Activated CD8-positive, alpha-beta memory T cell treated with anti-CD3 and anti-CD28 coated beads, Interleukin-2, amount 50 U/mL, for 1 hour (primary cell): Measurements from ENCODE around the gene PLPPR1.
"Not testable (repeated sequence)": the region's sequence is repeated elsewhere in the genome, so short reads cannot be mapped to it uniquely, and the experiment has no call there.

ENCODE experiments used
- DNase-seq: peaks from one replicate; pipeline ENCODE4 v3.0.0-alpha.2; 2020; ENCODE audit errors: extremely low read depth

Gene PLPPR1

GRCh38 chr9:101291043-101291442, 262.5 kb downstream of the PLPPR1 start:
- not testable (repeated sequence) for DNase-seq

- no peak for DNase-seq
Observed at GRCh38 chr9:101299901-101300300, 271.4 kb downstream of the PLPPR1 start.

DNA sequence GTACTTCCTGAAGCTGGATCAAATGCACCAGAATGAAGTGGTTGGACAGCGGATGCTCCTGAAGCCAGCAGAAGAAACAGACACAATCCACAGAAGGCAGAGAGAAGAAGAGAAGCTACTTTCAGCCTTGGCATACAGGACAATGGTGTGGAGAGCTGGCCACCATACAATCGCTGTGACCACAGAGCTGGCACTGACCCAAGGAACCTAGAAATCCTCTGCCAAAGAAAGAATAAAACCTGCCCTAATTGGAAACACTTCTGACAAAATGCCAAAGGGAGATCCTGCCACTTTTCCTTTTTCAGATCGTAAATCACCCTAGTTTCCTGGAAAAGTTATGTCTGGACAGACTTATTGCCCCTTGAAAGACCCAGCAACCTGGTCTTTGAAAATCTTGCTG, 278.5 kb downstream of the PLPPR1 start:
- DNase-seq, result no peak

DNA sequence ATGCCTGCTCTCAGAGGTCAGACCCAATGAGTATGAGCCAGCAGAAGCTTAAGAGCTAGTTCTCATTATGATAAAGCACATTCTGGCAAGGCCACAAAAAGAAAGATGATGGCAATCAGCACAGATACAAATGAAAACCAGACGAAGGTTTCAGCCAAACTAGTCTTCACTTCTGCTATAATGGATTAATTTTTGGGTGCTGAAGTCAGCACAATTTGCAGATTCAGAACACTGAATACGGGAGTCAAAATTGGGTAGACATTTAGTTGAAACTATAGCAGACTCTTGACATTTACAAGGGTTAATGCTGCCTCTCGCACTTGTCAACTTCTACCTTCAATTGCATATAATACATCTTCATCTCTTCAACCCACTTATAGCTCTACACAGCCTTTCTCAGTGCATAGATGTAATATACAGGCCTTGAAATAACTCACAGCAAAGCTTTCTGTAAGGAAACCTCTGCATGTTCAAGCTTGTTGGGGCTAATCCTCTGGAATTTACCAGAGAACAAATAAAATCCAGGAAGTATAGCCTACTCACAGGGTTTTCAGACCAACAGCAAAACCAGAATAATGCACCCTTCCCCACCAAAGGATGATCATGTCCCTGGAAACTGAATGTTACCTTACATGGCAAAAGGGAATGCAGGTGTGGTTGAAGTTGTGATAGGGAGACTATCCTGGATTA, 279.1 kb downstream of the PLPPR1 start:
- no peak for DNase-seq

GRCh38 chr9:101309139-101309538, 280.6 kb downstream of the PLPPR1 start:
- DNase-seq, result no peak

- no peak for DNase-seq
Observed at GRCh38 chr9:101311191-101311590, 282.7 kb downstream of the PLPPR1 start.

DNA sequence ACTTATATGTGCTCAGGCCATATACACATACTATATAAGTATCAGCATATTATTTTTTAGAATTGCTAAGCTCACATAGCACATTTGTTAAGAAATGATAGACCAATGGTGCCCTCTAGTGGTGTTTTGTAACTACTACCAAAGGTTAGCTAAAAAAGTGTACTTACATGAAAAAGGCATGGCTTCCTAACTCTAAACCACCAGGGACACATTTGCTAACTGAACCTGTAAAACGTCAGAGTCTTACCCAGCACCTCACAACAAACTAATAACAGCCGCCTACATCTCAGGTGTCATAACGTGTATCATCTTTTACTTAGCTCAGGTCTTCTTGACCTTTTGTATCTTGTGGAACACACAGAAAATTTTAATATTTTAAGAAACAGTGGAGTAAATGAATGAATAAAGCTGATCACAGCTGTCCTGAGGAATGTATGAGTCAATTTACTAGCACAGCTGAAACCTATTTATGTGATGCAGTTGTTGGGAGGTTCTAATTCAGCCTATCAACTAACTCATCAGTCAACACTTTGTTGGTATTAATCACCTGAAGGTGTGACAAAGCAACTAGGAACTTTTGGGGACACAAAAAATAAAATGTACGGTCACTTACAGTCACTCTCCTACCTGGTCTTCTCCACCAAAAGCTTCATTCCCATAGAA, 283.4 kb downstream of the PLPPR1 start:
- no peak for DNase-seq

DNA sequence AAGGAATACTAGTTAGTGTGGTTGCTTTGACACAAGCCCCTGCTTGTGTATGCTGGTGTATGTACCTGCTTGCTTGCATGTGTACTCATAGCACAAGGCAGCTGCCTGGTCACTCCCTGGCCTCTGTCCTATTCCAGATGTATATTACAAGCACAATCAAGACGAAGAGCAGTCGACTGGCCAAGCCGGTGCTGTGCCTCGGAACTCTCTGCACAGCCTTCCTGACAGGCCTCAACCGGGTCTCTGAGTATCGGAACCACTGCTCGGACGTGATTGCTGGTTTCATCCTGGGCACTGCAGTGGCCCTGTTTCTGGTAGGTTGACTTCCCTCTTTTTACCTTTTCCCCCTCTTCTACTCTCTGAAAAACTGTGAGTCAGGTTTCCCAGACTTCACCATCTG, 284.1 kb downstream of the PLPPR1 start:
- DNase-seq, result no peak

DNA sequence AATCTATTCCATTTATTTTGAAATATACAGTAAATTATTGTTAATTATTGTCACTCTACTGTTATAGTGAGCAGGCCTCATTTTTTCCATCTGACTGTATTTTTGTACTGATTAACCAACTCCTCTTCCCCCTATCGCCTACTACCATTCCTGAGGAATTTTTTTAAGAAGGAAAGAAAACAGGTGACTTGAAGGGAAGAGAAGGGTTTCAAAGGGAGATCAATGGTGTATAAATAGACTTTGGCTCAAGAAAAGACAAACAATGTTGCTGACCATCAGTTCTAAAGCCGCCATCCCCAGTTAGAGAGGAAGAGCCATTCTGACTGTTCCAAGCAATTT, 286.6 kb downstream of the PLPPR1 start:
- no peak for DNase-seq

GRCh38 chr9:101317735-101318134, 289.2 kb downstream of the PLPPR1 start:
- DNase-seq, result no peak

DNA sequence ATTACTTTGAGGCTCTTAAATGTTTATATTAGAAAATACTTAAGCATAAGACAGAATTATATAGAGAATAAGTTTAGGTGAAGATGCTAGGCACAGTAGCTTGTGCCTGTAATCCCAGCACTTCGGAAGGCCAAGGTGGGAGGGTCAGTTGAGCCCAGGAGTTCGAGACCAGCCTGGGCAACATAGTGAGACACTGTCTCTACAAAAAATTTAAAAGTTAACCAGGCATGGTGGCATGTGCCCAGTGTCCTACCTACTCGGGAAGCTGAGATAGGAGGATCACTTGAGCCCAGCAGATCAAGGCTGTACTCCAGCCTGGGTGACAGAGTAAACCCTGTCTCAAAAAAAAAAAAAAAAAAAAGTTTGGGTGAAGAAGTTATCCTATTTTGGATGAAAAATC, 294.6 kb downstream of the PLPPR1 start:
- DNase-seq, result no peak

DNA sequence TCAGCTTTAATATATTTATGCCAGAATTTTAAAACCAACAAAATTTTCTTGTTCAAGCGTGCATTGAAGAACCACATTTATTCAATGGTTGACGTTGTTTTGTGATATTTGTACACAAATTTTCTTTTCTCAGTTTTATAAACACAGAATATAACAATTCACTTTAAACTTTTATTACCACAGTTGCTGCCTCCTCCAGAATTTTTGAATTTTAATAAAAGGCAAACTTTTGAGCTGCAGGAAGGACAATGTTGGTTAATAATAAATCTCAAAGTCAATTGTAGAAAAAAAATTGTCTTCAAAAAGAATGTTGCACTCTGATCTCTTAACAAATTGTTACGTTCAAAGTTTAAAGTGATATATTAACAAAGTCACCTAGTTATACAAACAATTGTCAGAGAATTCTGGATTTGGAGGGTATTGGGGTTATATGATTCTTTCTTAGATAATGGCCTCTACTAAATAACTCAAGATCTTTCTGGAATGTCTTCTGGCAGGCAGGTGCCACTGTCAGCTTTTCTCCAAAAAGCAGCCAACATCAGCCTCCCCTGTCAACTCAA, 295.8 kb downstream of the PLPPR1 start:
- DNase-seq, result no peak

DNA sequence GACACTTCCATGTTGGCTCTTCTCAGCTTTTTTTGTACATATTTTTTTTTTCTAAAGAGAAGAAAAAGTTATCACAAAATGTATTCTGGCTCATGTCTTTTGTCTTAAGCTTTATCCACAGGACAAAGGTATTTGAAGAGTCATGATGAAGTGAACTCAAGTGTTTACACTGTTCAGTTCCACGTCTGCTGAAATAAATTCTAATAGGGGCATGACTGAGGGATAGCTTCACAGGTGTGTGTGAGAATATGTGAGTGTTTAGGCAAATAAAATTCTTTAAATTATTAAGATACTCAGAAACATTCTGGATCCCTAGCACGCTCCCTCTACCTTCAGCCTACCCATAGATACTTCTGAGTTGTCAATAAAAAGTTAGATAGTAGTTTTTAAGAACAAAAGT, 296.5 kb downstream of the PLPPR1 start:
- DNase-seq, result no peak

DNA sequence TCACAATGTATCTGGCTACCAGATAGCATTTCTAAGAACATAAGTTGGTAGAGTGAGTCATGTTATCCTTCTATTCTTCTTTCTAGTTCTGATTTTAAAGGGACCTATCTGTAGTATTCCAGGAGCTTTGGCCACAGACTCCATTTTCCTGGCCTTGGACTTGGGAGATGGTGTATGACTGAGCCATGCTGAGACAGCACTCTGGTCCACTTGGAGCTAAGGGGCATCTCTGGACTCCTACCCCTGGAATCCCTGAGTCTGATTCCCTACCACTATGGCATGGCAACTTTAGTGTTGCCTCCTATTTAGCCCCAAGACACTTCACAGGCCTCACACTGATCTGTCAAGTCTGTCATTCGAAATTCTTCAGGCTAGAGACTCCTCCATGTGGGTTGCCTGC, 297.5 kb downstream of the PLPPR1 start:
- no peak for DNase-seq

GRCh38 chr9:101326501-101326900, 298.0 kb downstream of the PLPPR1 start:
- DNase-seq, result no peak

GRCh38 chr9:101327422-101327909, 298.9 kb downstream of the PLPPR1 start:
- not testable (repeated sequence) for DNase-seq

DNA sequence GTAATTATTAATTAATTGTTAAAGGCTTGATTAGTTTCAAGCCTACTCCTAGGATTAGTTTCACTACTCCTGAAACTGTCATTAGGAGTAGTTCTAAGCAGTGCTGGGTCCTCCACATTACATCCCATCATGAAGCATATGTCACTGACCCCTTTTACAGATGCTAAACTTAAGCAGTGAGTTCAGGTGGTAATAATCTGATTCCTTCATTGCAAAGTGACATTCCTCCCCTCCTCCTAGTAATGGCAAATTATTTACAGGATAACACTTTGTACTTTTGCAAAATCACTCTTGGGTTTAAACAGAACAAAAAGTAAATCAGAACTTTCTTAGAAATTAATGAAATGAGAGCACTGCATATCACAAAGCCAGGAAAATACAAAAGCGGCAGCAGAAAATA, 303.8 kb downstream of the PLPPR1 start:
- DNase-seq, result no peak

GRCh38 chr9:101333490-101333889, 305.0 kb downstream of the PLPPR1 start:
- DNase-seq, result no peak

GRCh38 chr9:101333926-101334702, 305.6 kb downstream of the PLPPR1 start:
- no peak for DNase-seq

GRCh38 chr9:101336091-101336490, 307.6 kb downstream of the PLPPR1 start:
- DNase-seq, result no peak

- DNase-seq, result no peak
Observed at GRCh38 chr9:101337237-101337636, 308.7 kb downstream of the PLPPR1 start.

DNA sequence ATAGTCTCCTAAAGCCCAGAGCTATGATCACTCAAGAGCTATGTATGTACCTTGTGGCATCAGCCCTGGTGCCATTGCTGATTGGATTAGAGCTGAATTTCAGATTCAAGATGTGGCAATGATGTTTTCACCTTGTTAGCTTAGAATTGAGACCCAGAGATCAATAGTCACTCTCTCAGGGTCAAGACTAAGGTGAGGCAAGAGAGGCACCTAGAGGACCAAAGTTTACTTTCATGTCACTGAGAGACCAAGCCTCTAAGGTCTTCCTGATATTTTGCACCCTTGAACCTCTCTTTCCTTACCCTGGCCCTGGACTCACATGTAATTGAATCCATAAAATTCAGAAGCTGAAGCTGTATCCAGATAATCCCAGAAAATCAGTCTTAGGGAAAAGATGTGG, 313.4 kb downstream of the PLPPR1 start:
- DNase-seq, result no peak

GRCh38 chr9:101342595-101342994, 314.1 kb downstream of the PLPPR1 start:
- no peak for DNase-seq
